A549 (cell line): ENCODE results near the gene VIPR1.

Experiments used
- CBX8 ChIP-seq: fragments of 200-600 bp; sonication (generic); IDR thresholded peaks from 2 replicates; pipeline ENCODE4 v1.6.1; 2016
- CEBPB ChIP-seq, 2 experiments: fragments of >200 bp in 1 of 2; sonication (Bioruptor Twin) in 1 of 2; formaldehyde crosslinking in 1 of 2; IDR thresholded peaks; 2 replicates each; pipeline ENCODE4 v1.6.1; 2012 to 2016
- CHD2 ChIP-seq: fragments of 150-350 bp; IDR thresholded peaks from 2 replicates; pipeline ENCODE4 v1.6.1; 2014; ENCODE audit warnings: low read length; ENCODE audit not compliant: partially characterized antibody
- CTCF ChIP-seq: fragments of >200 bp; sonication (Bioruptor Twin); formaldehyde crosslinking; IDR thresholded peaks from 3 replicates; pipeline ENCODE4 v1.5.1; 2016
- EP300 ChIP-seq, 2 experiments: fragments of >200 bp; sonication (Bioruptor Twin); formaldehyde crosslinking; IDR thresholded peaks; 2 replicates in 1 of 2; 3 replicates in 1 of 2; pipeline ENCODE4 v1.6.1; 2016 to 2017
- ESRRA ChIP-seq: fragments of 150-350 bp; IDR thresholded peaks from 2 replicates; pipeline ENCODE4 v1.6.1; 2014; ENCODE audit warnings: mild to moderate bottlenecking, low read length, borderline replicate concordance
- HOXA7 ChIP-seq: fragments of 250-450 bp; sonication (Bioruptor Pico); IDR thresholded peaks from 2 replicates; pipeline ENCODE4 v1.5.0; 2020; ENCODE audit warnings: mild to moderate bottlenecking, moderate library complexity
- MYC ChIP-seq: IDR thresholded peaks from 2 replicates; pipeline ENCODE4 v1.6.1; 2012; ENCODE audit warnings: mild to moderate bottlenecking, inconsistent platforms, low read length, improper control_type of control experiment, borderline replicate concordance
- POLR2A ChIP-seq: IDR thresholded peaks from 2 replicates; pipeline ENCODE4 v1.6.1; 2012; ENCODE audit warnings: mild to moderate bottlenecking, low read length
- SMC3 ChIP-seq: fragments of >200 bp; sonication (Bioruptor Twin); formaldehyde crosslinking; IDR thresholded peaks from 3 replicates; pipeline ENCODE4 v1.6.1; 2018; ENCODE audit warnings: inconsistent platforms
- USF2 ChIP-seq: fragments of 450-650 bp; IDR thresholded peaks from 2 replicates; pipeline ENCODE4 v1.6.1; 2014; ENCODE audit warnings: antibody characterized with exemption
- ZFP36 ChIP-seq: fragments of 450-650 bp; IDR thresholded peaks from 2 replicates; pipeline ENCODE4 v1.6.1; 2014; ENCODE audit warnings: borderline replicate concordance; ENCODE audit not compliant: partially characterized antibody

GRCh38 chr3:42546691-42547213 lies 44.3 kb downstream of the VIPR1 start:
- TF ChIP-seq USF2 (no peak), CTCF (no peak), CEBPB (IDR thresholded peaks at IDR 0.05) (no peak), HOXA7 (CRISPR knock-in tag) (no peak), EP300 (IDR thresholded peaks at IDR 0.05) (no peak), CBX8 (no peak), ZFP36 (no peak), ESRRA (no peak), SMC3 (no peak), CHD2 (no peak), POLR2A (no peak), MYC (no peak)
